ENCODE measurements around the gene DNM1.

GRCh38 chr9:128211981-128212281 is 8.8 kb downstream of the DNM1 start:
- TF ChIP-seq CTCF (IDR thresholded peaks at IDR 0.05; ENCODE audit: borderline replicate concordance, extremely low read depth, low read length, poor library complexity, severe bottlenecking) = no peak
- TF ChIP-seq EZH2 (IDR thresholded peaks at IDR 0.05; ENCODE audit: borderline replicate concordance, low read depth, low read length, severe bottlenecking) = no peak

All from DND-41 (cell line).